ENCODE results near the gene ATP2C2. TPM values are rescaled to one million over a fixed set of nuclear protein-coding genes. Genes with fewer than 3 reads are reported as not detected.
A peak's percentile ranks its signal among the peaks of the same experiment; 100 is the strongest.

Gene ATP2C2
- total RNA-seq, 6 donors from 2014 or later: 36.6 to 153 (median 61.5) TPM

DNA sequence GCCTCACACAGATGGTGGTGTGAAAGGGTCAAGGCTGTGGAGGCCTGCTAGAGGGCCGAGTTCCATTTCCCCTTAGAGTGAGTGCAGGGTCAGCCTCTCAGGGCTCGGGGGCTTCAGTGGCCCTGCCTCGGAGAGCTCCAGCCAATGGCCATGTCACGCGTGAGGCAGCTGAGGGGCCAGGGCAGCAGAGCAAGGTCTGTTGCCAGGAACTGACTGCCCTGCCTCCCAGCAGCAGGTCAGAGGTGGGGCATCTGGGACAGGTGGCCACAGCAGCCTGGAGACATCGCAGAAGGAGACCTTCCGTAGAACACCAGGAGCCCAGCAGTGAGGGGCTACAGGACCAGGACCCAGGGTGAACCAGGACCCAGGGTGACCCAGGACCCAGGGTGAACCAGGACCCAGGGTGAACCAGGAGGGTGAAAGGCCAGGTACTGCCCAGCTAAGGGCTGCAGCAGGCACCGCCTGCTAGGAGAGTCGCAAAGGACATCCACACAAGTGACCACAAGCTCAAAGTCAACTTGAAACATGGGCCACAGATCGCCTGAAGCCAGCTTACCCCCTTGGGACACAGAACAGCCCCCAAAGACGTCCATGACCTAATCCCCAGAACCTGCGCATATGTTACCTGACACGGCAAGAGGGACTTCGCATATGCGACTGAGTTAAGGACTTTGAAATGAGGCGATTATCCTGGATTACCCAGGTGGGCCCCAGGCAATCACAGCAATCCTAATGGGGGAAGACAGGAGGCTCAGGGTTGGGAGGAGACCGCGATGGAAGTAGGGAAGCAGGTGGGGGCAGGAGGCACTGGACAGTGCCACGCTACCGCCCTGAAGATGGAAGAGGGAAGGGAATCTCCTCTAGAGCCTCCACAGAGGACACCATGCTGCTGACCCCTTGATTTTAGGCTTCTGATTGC lies 141.0 kb downstream of the ATP2C2 start:
- no peak overlapping the region for H3K27ac ChIP-seq
- H3K4me3 ChIP-seq: no peak overlapping the region
- DNase-seq (peak in 1 of 2 donors; percentile 8), ATAC-seq (ENCODE audit: low FRiP score in 2 of 2) (no peak)
- H3K36me3 ChIP-seq: no peaks in the 10 kb centered on the region
- H3K9me3 ChIP-seq: no peaks in the 10 kb centered on the region
- peaks cover 12 to 35% (median 17%) of the 10 kb centered on the region in 4 donors for H3K4me1 ChIP-seq
- TF ChIP-seq POLR2A (IDR thresholded peaks at IDR 0.05) (no peak), EP300 (IDR thresholded peaks at IDR 0.05) (no peak), POLR2AphosphoS5 (IDR thresholded peaks at IDR 0.05) (no peak)
- TF ChIP-seq, protein P1, sequence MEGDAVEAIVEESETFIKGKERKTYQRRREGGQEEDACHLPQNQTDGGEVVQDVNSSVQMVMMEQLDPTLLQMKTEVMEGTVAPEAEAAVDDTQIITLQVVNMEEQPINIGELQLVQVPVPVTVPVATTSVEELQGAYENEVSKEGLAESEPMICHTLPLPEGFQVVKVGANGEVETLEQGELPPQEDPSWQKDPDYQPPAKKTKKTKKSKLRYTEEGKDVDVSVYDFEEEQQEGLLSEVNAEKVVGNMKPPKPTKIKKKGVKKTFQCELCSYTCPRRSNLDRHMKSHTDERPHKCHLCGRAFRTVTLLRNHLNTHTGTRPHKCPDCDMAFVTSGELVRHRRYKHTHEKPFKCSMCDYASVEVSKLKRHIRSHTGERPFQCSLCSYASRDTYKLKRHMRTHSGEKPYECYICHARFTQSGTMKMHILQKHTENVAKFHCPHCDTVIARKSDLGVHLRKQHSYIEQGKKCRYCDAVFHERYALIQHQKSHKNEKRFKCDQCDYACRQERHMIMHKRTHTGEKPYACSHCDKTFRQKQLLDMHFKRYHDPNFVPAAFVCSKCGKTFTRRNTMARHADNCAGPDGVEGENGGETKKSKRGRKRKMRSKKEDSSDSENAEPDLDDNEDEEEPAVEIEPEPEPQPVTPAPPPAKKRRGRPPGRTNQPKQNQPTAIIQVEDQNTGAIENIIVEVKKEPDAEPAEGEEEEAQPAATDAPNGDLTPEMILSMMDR (IDR thresholded peaks at IDR 0.05): no peak
- 86% methylated on average over 12 to 20 of the region's 20 CpGs for WGBS, 2 donors
- no peaks in the 10 kb centered on the region for H3K27me3 ChIP-seq

DNA sequence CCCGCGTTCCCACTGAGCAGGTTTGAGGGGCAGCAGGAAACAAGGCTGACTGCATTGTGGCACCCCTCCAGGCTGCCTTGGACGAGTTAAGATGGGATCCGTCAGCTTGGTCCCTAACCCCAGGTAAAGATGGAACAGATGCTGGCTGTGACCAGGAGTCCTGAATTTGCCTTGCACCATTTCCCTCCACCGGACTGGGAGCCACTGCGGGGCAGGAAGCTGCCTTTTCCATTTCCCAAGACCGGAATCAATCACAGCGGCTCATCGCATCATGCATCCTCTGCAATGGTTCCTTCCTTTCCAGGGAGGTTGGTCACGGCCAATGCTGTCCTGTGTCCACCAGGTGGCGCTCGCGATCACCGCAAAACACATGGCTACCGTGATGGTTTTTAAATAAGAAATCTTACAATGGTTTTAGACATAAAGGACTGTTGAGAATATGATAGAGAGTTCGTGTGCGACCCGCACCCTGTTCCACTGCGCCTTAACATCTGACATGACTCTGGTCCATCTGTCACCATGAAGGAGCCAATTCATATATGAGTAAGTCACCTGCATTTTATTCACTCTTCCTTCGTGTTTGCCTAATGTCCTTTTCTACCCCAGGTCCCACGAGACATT lies 143.0 kb downstream of the ATP2C2 start:
- H3K36me3 ChIP-seq: no peaks in the 10 kb centered on the region
- no peak overlapping the region for H3K27ac ChIP-seq
- TF ChIP-seq POLR2A (IDR thresholded peaks at IDR 0.05) (no peak), POLR2AphosphoS5 (IDR thresholded peaks at IDR 0.05) (peak; percentile 18 to 55), EP300 (IDR thresholded peaks at IDR 0.05) (no peak)
- TF ChIP-seq, protein P1 (IDR thresholded peaks at IDR 0.05): peak; percentile 93 to 97 (median 94)
- H3K27me3 ChIP-seq: no peaks in the 10 kb centered on the region
- DNase-seq (peak; percentile 84 to 85), ATAC-seq (ENCODE audit: low FRiP score in 2 of 2) (peak; percentile 85 to 91)
- H3K4me1 ChIP-seq: peaks cover 5 to 24% (median 10%) of the 10 kb centered on the region in 4 donors
- H3K4me3 ChIP-seq: no peak overlapping the region
- H3K9me3 ChIP-seq: no peaks in the 10 kb centered on the region
- 11 to 19% methylated on average over 12 to 21 of the region's 21 CpGs for WGBS, 2 donors

DNA sequence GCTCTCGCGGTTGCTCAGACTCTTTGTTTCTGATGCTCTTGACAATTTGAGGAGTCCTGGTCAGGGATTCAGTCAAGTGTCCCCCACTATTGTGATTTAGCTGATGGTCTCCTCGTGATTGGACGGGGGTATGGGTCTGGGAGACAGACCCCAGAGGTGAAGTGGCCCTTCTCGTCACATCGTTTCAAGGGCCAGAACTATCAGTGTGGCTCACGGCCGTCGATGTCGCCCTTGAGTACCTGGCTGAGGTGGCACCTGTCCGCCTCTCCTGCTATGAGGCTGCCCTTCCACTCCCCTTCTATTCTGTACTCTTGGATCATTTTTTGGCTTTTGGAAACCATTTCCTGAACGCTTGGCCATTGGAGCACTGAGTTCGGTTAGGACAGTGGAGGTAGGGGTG lies 143.5 kb downstream of the ATP2C2 start:
- no peak for TF ChIP-seq POLR2A (IDR thresholded peaks at IDR 0.05)
- TF ChIP-seq, protein P1 (IDR thresholded peaks at IDR 0.05): no peak
- TF ChIP-seq EP300 (IDR thresholded peaks at IDR 0.05): no peak
- peak in 1 of 2 donors; percentile 9 for DNase-seq
- ATAC-seq (ENCODE audit: low FRiP score in 2 of 2): no peak
- Histone ChIP-seq H3K27ac (no peak overlapping the region), H3K4me3 (no peak overlapping the region), H3K36me3 (no peaks in the 10 kb centered on the region), H3K9me3 (no peaks in the 10 kb centered on the region), H3K4me1 (peaks cover 0 to 19% (median 8%) of the 10 kb centered on the region in 4 donors), H3K27me3 (no peaks in the 10 kb centered on the region)
- 74 to 78% methylated on average over 13 of the region's 13 CpGs for WGBS, 2 donors

DNA sequence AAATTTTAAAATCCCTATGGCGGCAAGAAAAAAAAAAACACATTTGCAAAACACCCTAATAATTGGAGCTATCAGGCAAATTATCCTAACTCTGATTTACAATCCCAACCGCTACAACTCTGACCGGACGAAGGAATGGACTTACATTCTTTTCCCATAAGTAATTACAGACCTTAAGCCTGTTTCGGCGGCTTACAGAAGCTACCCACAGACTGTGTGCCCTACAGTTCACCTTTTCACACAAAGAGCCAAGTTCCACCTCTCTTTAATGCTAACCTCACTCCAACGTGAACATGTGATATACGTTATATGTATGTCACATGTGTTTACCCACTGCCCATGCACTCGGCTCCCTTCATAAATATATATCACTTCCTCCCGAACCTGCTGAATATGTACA lies 144.8 kb downstream of the ATP2C2 start:
- DNase-seq: no peak

More for the DNA sequence above, 144.8 kb downstream of the ATP2C2 start:
- Histone ChIP-seq H3K27ac (no peak overlapping the region), H3K36me3 (no peaks in the 10 kb centered on the region), H3K27me3 (no peaks in the 10 kb centered on the region), H3K4me3 (no peak overlapping the region), H3K9me3 (no peaks in the 10 kb centered on the region), H3K4me1 (peaks cover 0 to 13% (median 8%) of the 10 kb centered on the region in 4 donors)
- WGBS, 2 donors: 89 to 96% methylated on average over 10 of the region's 10 CpGs
- TF ChIP-seq, protein P1 (IDR thresholded peaks at IDR 0.05): no peak
- TF ChIP-seq POLR2AphosphoS5 (IDR thresholded peaks at IDR 0.05) (no peak), EP300 (IDR thresholded peaks at IDR 0.05) (no peak), POLR2A (IDR thresholded peaks at IDR 0.05) (no peak)
- ATAC-seq (ENCODE audit: low FRiP score in 2 of 2): no peak
